ENCODE data around the gene GATA5.

The GATA5 gene

DNA sequence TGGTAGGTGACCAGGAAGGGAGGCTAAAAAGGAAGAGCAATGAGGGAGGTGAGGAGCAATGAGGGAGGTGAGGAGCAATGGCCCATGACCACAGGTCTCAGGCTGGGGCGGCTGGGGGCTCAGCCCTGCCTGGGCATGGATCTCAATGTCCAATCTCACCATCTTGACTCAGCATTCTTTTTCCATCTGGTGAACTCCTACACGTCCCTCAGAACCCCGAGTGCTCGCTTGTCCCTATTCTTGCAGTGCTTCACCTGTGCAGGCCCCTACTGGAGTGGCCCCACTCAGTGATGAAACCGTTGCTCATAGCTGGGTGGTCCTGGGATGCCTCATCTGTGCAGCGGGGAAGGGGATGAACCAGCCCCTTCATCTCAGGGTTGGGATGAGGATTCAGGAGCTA is 31.5 kb downstream of the GATA5 start:
- ChIA-PET POLR2A (no interaction called here), CTCF (no interaction called here)
- no peak overlapping the region for H3K27ac ChIP-seq (ENCODE audit: extremely low read depth, low read depth, low read length)
- H3K4me1 ChIP-seq (ENCODE audit: control insufficient read depth, insufficient read depth, low read length): no peaks in the 10 kb centered on the region
- TF ChIP-seq ZNF114 (tag by site-specific recombination; IDR thresholded peaks at IDR 0.05): no peak
- no peak for TF ChIP-seq SETDB1 (IDR thresholded peaks at IDR 0.05; ENCODE audit: insufficient read length, low read length)
- no peak for TF ChIP-seq ZNF121 (tag by site-specific recombination; IDR thresholded peaks at IDR 0.05)
- TF ChIP-seq ZNF544 (tag by site-specific recombination; IDR thresholded peaks at IDR 0.05): no peak
- no peak for TF ChIP-seq KLF10 (tag by site-specific recombination; IDR thresholded peaks at IDR 0.05)
- TF ChIP-seq ZNF558 (tag by site-specific recombination; IDR thresholded peaks at IDR 0.05): no peak
- TF ChIP-seq ZNF132 (tag by site-specific recombination; IDR thresholded peaks at IDR 0.05; ENCODE audit: borderline replicate concordance): no peak
- no peak for TF ChIP-seq EGR2 (tag by site-specific recombination; IDR thresholded peaks at IDR 0.05; ENCODE audit: low read depth)
- TF ChIP-seq ZFP3 (tag by site-specific recombination; IDR thresholded peaks at IDR 0.05; ENCODE audit: low read depth): peak; percentile 85
- H3K9me3 ChIP-seq (ENCODE audit: control insufficient read depth, insufficient read depth, low read depth, low read length): no peaks in the 10 kb centered on the region
- H3K36me3 ChIP-seq (ENCODE audit: control insufficient read depth in 2 of 2, insufficient read depth in 1 of 2, low read length in 2 of 2): no peaks in the 10 kb centered on the region
- H3K4me3 ChIP-seq (ENCODE audit: low read depth, low read length): no peak overlapping the region

DNA sequence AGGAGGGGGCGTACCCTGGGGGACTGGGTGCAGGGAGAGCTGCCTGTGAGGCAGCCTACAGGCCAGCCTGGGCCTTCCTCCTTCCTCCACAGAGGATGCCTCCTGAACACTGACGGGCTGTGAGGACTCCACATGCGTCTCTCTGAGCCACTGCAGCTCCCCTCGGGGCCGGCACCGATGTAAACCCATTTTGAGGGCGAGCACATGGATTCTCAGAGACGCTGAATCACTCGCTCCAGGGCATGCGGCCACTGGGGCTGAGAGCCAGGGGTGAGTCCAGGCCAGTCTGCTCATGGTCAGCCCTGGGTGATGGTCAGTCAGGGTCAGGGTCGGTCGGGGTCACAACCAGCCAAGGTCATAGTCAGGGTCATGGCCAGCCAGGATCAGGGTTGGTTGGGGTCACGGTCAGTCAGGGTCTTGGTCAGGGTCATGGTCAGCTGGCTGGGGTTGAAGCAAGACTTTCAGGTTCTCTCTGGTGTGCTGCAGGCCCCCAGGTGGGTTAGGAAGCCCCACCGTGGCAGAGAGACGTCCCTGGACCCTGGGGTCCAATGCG is 33.7 kb downstream of the GATA5 start:
- no peaks in the 10 kb centered on the region for H3K4me1 ChIP-seq (ENCODE audit: control insufficient read depth, insufficient read depth, low read length)
- POLR2A ChIA-PET: no interaction called here
- CTCF ChIA-PET: no interaction called here

DNA sequence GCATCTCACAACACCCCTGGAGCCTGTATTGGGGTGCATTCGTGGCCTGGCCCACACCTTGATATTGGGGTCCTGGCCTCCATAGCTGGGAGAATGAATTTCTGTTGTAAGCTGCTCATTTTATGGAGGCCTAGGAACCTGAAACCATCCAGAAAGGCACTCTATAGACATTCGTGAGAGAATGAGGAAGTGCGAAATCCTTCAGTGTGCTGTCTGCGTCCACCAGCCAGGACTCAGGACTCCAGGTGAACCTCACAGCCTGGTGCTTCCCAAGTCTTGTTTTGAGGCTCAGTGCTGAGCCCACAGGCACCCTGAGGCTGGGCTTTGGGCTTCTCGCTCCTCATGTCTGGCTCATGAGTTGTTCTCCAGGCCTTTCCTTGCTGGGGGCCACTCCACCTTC is 36.6 kb downstream of the GATA5 start:
- no peak overlapping the region for H3K27ac ChIP-seq (ENCODE audit: extremely low read depth, low read depth, low read length)
- H3K4me3 ChIP-seq (ENCODE audit: low read depth, low read length): no peak overlapping the region
- TF ChIP-seq, protein P1, sequence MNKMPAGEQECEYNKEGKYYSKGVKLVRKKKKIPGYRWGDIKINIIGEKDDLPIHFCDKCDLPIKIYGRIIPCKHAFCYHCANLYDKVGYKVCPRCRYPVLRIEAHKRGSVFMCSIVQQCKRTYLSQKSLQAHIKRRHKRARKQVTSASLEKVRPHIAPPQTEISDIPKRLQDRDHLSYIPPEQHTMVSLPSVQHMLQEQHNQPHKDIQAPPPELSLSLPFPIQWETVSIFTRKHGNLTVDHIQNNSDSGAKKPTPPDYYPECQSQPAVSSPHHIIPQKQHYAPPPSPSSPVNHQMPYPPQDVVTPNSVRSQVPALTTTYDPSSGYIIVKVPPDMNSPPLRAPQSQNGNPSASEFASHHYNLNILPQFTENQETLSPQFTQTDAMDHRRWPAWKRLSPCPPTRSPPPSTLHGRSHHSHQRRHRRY (tag by site-specific recombination; IDR thresholded peaks at IDR 0.05): no peak
- TF ChIP-seq, protein P2, sequence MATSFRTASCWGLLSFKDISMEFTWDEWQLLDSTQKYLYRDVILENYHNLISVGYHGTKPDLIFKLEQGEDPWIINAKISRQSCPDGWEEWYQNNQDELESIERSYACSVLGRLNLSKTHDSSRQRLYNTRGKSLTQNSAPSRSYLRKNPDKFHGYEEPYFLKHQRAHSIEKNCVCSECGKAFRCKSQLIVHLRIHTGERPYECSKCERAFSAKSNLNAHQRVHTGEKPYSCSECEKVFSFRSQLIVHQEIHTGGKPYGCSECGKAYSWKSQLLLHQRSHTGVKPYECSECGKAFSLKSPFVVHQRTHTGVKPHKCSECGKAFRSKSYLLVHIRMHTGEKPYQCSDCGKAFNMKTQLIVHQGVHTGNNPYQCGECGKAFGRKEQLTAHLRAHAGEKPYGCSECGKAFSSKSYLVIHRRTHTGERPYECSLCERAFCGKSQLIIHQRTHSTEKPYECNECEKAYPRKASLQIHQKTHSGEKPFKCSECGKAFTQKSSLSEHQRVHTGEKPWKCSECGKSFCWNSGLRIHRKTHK (tag by site-specific recombination; IDR thresholded peaks at IDR 0.05): no peak
- POLR2A ChIA-PET: no interaction called here
- no peaks in the 10 kb centered on the region for H3K36me3 ChIP-seq (ENCODE audit: control insufficient read depth in 2 of 2, insufficient read depth in 1 of 2, low read length in 2 of 2)
- CTCF ChIA-PET: interaction anchor here (0.5 to 0.8 kb wide), 3 partner anchors 52 to 178 kb away, joined by 3 to 5 read pairs (median 4); no protein-coding TSS in a partner anchor
- no peaks in the 10 kb centered on the region for H3K4me1 ChIP-seq (ENCODE audit: control insufficient read depth, insufficient read depth, low read length)
- no peaks in the 10 kb centered on the region for H3K9me3 ChIP-seq (ENCODE audit: control insufficient read depth, insufficient read depth, low read depth, low read length)

More for the DNA sequence above, 33.7 kb downstream of the GATA5 start:
- Histone ChIP-seq H3K27ac (ENCODE audit: extremely low read depth, low read depth, low read length) (no peak overlapping the region), H3K36me3 (ENCODE audit: control insufficient read depth in 2 of 2, insufficient read depth in 1 of 2, low read length in 2 of 2) (no peaks in the 10 kb centered on the region), H3K4me3 (ENCODE audit: low read depth, low read length) (no peak overlapping the region), H3K9me3 (ENCODE audit: control insufficient read depth, insufficient read depth, low read depth, low read length) (no peaks in the 10 kb centered on the region)
- TF ChIP-seq ZNF514 (tag by site-specific recombination; IDR thresholded peaks at IDR 0.05) (no peak), ZNF776 (tag by site-specific recombination; IDR thresholded peaks at IDR 0.05; ENCODE audit: borderline replicate concordance) (no peak), GLI4 (tag by site-specific recombination; IDR thresholded peaks at IDR 0.05) (no peak), KLF16 (tag by site-specific recombination; IDR thresholded peaks at IDR 0.05) (no peak), ZNF202 (tag by site-specific recombination; IDR thresholded peaks at IDR 0.05; ENCODE audit: borderline replicate concordance) (no peak), ZNF391 (tag by site-specific recombination; IDR thresholded peaks at IDR 0.05; ENCODE audit: borderline replicate concordance, low read depth) (no peak), ZNF132 (tag by site-specific recombination; IDR thresholded peaks at IDR 0.05; ENCODE audit: borderline replicate concordance) (no peak), EGR2 (tag by site-specific recombination; IDR thresholded peaks at IDR 0.05; ENCODE audit: low read depth) (no peak), ZNF2 (tag by site-specific recombination; IDR thresholded peaks at IDR 0.05) (no peak)
- TF ChIP-seq, protein P3, sequence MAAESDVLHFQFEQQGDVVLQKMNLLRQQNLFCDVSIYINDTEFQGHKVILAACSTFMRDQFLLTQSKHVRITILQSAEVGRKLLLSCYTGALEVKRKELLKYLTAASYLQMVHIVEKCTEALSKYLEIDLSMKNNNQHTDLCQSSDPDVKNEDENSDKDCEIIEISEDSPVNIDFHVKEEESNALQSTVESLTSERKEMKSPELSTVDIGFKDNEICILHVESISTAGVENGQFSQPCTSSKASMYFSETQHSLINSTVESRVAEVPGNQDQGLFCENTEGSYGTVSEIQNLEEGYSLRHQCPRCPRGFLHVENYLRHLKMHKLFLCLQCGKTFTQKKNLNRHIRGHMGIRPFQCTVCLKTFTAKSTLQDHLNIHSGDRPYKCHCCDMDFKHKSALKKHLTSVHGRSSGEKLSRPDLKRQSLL (tag by site-specific recombination; IDR thresholded peaks at IDR 0.05): no peak

Measured in HEK293 (cell line).